ENCODE data around the gene BBS9.

Gene BBS9

DNA sequence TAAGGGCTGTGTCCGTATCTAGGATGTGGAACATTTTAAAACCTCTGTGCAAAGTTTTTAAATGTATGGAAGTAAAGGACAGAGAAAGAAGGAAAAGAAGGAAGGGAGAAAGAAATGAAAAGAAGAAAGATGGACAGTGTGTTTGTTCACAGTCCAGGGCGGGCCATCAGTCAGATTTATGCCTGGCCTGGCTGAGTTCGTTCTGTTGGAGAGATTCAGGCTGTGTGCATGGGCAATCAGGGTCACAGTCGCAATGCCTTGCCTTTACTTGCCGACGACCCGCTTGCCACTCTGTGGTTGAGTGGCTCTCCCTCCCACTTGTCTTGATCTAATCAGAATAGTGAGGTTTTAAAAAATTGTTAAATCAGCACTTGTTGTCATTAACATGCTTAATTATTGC lies 406.6 kb downstream of the BBS9 start:
- no peaks in the 10 kb centered on the region for H3K36me3 ChIP-seq
- H3K9me3 ChIP-seq = no peaks in the 10 kb centered on the region
- TF ChIP-seq, protein P1, sequence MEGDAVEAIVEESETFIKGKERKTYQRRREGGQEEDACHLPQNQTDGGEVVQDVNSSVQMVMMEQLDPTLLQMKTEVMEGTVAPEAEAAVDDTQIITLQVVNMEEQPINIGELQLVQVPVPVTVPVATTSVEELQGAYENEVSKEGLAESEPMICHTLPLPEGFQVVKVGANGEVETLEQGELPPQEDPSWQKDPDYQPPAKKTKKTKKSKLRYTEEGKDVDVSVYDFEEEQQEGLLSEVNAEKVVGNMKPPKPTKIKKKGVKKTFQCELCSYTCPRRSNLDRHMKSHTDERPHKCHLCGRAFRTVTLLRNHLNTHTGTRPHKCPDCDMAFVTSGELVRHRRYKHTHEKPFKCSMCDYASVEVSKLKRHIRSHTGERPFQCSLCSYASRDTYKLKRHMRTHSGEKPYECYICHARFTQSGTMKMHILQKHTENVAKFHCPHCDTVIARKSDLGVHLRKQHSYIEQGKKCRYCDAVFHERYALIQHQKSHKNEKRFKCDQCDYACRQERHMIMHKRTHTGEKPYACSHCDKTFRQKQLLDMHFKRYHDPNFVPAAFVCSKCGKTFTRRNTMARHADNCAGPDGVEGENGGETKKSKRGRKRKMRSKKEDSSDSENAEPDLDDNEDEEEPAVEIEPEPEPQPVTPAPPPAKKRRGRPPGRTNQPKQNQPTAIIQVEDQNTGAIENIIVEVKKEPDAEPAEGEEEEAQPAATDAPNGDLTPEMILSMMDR (IDR thresholded peaks at IDR 0.05) = no peak
- no peak overlapping the region for H3K4me3 ChIP-seq (ENCODE audit: low read depth in 1 of 2, low read length in 1 of 2)
- no peaks in the 10 kb centered on the region for H3K4me1 ChIP-seq (ENCODE audit: control insufficient read depth in 1 of 2, insufficient read depth in 1 of 2, low read depth in 1 of 2, low read length in 1 of 2)
- H3K27ac ChIP-seq = no peak overlapping the region
- H3K27me3 ChIP-seq = no peaks in the 10 kb centered on the region

DNA sequence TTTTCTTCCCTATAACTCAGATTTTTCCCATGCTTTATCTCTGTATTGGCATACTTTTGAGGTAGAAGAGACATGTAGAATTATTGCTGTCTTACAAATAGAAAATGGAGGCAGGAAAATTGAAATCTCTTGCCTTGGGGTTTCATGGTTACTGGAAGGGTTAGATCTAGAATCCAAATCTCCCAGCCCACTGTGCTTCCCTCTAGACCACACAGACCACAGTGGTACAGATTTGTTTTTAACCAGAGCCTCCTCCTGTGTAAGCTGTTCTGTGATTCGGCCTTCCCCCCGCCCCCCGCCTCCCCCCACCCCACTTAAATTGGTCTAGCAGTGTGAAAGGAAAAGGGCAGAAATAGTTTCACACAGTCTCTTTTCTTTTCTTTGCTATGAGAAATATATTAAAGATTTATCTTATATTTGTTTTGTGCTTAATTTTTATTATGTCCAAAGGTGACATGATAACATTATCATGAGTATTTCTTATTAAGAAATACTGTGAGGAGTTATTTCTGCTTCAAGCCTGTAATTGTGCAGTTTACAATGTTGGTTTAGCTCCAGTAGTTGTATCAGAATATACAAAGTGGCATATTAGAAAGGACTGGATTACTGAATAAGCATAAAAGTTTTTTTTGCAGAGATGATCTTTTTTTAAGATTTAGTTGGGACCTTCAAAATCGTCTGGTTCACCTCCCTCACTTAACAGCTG lies 407.2 kb downstream of the BBS9 start:
- TF ChIP-seq, protein P1 (IDR thresholded peaks at IDR 0.05) = no peak
- Histone ChIP-seq H3K27ac (no peak overlapping the region), H3K4me3 (ENCODE audit: low read depth in 1 of 2, low read length in 1 of 2) (no peak overlapping the region), H3K36me3 (no peaks in the 10 kb centered on the region), H3K4me1 (ENCODE audit: control insufficient read depth in 1 of 2, insufficient read depth in 1 of 2, low read depth in 1 of 2, low read length in 1 of 2) (no peaks in the 10 kb centered on the region), H3K9me3 (no peaks in the 10 kb centered on the region), H3K27me3 (no peaks in the 10 kb centered on the region)

DNA sequence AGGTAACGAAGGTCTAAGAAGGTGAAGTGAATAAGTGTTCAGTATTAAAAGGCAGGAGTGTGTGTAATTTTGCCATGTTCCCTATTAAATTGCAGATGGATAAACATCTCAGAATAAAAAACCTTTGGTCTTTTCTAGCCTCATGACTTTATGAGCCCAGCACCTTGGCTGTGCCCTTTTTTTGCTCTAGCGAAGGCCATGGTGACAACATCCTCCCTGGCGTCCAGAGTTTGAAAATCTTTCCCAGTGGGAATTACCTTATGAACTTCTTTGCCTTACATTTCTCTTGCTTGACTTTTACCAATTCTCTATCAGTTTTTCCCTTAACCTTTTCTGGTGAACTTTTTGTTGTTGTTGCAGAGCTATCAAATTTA lies 407.7 kb downstream of the BBS9 start:
- H3K4me1 ChIP-seq (ENCODE audit: control insufficient read depth in 1 of 2, insufficient read depth in 1 of 2, low read depth in 1 of 2, low read length in 1 of 2) = no peaks in the 10 kb centered on the region
- H3K9me3 ChIP-seq = no peaks in the 10 kb centered on the region
- TF ChIP-seq, protein P1 (IDR thresholded peaks at IDR 0.05) = no peak
- no peaks in the 10 kb centered on the region for H3K27me3 ChIP-seq
- no peak overlapping the region for H3K4me3 ChIP-seq (ENCODE audit: low read depth in 1 of 2, low read length in 1 of 2)
- H3K36me3 ChIP-seq = no peaks in the 10 kb centered on the region
- no peak overlapping the region for H3K27ac ChIP-seq

DNA sequence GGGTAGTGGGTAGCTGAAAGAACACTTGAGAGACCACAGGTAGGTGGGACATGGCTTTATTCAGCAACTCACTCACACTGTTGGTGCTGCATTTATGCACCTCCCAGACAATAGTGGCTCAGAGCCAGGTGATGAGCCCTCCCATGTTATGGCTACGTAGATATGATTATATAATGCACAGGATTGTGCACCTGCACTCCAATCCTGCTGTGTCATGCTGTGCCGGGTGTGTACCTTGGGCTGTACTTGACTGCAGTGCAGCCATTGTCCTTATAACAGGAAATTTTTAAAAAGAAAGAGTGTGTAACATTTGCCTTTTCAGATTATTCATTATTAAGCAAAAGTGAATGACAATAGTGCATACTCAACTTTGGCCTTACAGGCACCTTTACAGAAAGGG lies 409.8 kb downstream of the BBS9 start:
- Histone ChIP-seq H3K4me1 (ENCODE audit: control insufficient read depth in 1 of 2, insufficient read depth in 1 of 2, low read depth in 1 of 2, low read length in 1 of 2) (no peaks in the 10 kb centered on the region), H3K27ac (no peak overlapping the region), H3K27me3 (no peaks in the 10 kb centered on the region), H3K9me3 (no peaks in the 10 kb centered on the region), H3K36me3 (no peaks in the 10 kb centered on the region), H3K4me3 (ENCODE audit: low read depth in 1 of 2, low read length in 1 of 2) (no peak overlapping the region)
- TF ChIP-seq, protein P1 (IDR thresholded peaks at IDR 0.05) = no peak

DNA sequence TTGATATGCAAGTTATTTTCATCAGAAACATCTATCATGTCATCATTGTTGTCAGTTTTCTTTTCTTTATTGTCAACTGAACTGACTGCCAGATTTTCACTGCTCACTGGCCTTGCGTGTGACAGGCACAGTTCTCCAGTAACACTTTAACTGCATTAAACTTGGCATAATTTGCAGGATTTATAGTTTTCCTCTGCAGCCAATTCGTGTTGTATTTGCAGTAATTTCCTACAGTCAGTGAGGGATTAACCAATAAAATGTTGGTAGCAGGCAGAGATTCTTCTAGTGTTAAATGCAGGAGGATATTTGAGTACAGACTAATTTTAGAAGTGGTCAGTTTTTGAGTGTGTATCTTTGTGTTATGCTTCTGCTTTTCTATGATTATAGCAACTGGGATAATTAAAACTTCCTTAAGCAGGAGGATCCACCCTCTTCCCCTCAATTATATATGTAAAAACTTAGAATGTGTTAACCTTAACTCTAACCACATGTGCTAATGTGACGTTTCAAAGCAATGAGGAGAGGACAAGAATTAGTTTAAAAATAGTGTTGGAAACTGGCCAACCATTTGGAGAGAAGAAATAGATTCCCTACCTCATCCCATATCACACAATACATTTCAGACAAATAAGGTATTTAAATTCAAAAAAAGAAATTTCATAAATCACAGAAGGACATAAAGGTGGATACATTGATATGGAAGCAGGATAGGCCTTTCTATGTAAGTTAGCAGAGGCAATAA lies 410.5 kb downstream of the BBS9 start:
- H3K27me3 ChIP-seq = no peaks in the 10 kb centered on the region
- no peaks in the 10 kb centered on the region for H3K4me1 ChIP-seq (ENCODE audit: control insufficient read depth in 1 of 2, insufficient read depth in 1 of 2, low read depth in 1 of 2, low read length in 1 of 2)
- no peak overlapping the region for H3K27ac ChIP-seq
- H3K9me3 ChIP-seq = no peaks in the 10 kb centered on the region
- H3K4me3 ChIP-seq (ENCODE audit: low read depth in 1 of 2, low read length in 1 of 2) = no peak overlapping the region
- TF ChIP-seq, protein P1 (IDR thresholded peaks at IDR 0.05) = no peak
- no peaks in the 10 kb centered on the region for H3K36me3 ChIP-seq
